Airway epithelial cell (primary cell): ENCODE data around the gene CRLF3. TPM values are rescaled to one million over a fixed set of nuclear protein-coding genes. Genes with fewer than 3 reads are reported as not detected.

Experiments
- total RNA-seq: library from RNA; depleted of rRNA; stranded (reverse); fragments of >200 nt; gene quantifications from 2 replicates; pipeline ENCODE4 v1.2.3, GENCODE V29; 2015

CRLF3 gene
- 14.0 and 14.4 TPM in 2 replicates for total RNA-seq

GRCh38 chr17:30824356-30825145 lies at the start of gene CRLF3:
Gene CRLF3 (minus strand): TSS chr17:30824692. CDS start chr17:30824651, 41 bp downstream.

GRCh38 chr17:30831663-30832437 lies 7.4 kb upstream of the CRLF3 start, which contains the start of gene ATAD5:
Gene ATAD5 (plus strand): TSS chr17:30831966. CDS start chr17:30832348, 382 bp downstream.

Other genes with a start within 250 kb of the CRLF3 start
- gene ATAD5, start 7.3 kb upstream of the CRLF3 start, total RNA-seq, result 4.7 and 5.1 TPM in 2 replicates
- gene TEFM, start 81.5 kb upstream of the CRLF3 start, total RNA-seq, result 4.5 and 7.3 TPM in 2 replicates
- 6.6 and 6.8 TPM in 2 replicates for gene ADAP2, start 97.3 kb upstream of the CRLF3 start, total RNA-seq
- 13.7 and 15.7 TPM in 2 replicates for gene RNF135, start 146.3 kb upstream of the CRLF3 start, total RNA-seq